HepG2 (cell line): ENCODE measurements around the gene MEGF6. TPM values are rescaled to one million over a fixed set of nuclear protein-coding genes. Genes with fewer than 3 reads are reported as not detected.

Experiments used
- ATAC-seq: fragments of 200-7000 bp; cut with Tn5 transposase; 3 replicates; pipeline ENCODE4 v1.9.1; 2020; ENCODE audit warnings: mild to moderate bottlenecking, moderate library complexity
- BruUV-seq: library from RNA; stranded (reverse); fragments of 400-500 nt; replicated peaks from 2 replicates; lab custom pipeline; 2021; lab: Mats Ljungman, UMichigan
- CTCF ChIA-PET: fragments of 300-600 bp; formaldehyde crosslinking; extraction: SDS; loops from one replicate; lab custom pipeline; 2021; ENCODE audit warnings: low total read pairs, inconsistent platforms, low intra/inter-chr PET ratio; lab: Yijun Ruan, JAX
- POLR2A ChIA-PET: fragments of 350-600 bp; sonication (Branson Sonifier 250); formaldehyde crosslinking; loops from one replicate; lab custom pipeline; 2020; ENCODE audit warnings: antibody characterized with exemption, inconsistent platforms; lab: Yijun Ruan, JAX
- DNase-seq: peaks from one replicate; pipeline ENCODE4 v3.0.0-alpha.2; 2015; ENCODE audit warnings: low spot score
- FAIRE-seq: peaks from 3 replicates; lab custom pipeline; 2011; peaks lifted over from hg19 to GRCh38; lab: Jason Lieb, UNC
- H2AFZ ChIP-seq: one replicate; pipeline ENCODE4 v1.6.1; 2011; ENCODE audit warnings: low read length, inconsistent platforms
- H3K27ac ChIP-seq: fragments of 300-600 bp; 3 replicates; pipeline ENCODE4 v1.8.0; 2011; ENCODE audit warnings: mixed run types, mild to moderate bottlenecking, mixed read lengths, low read length, inconsistent platforms; ENCODE audit not compliant: insufficient read depth; ENCODE audit errors: extremely low read length
- H3K27me3 ChIP-seq, 2 experiments: fragments of 200-600 bp in 1 of 2; 2 replicates in 1 of 2; 3 replicates in 1 of 2; pipeline versions ENCODE4 v1.6.0 to v1.8.0; 2011; ENCODE audit warnings: low read length in 2 of 2, mild to moderate bottlenecking in 2 of 2, moderate library complexity in 2 of 2, inconsistent platforms in 1 of 2; ENCODE audit not compliant: insufficient read depth in 2 of 2, control insufficient read depth in 1 of 2
- H3K36me3 ChIP-seq, 2 experiments: fragments of 200-600 bp in 1 of 2; replicated peaks in 1 of 2; 2 replicates in 1 of 2; 3 replicates in 1 of 2; pipeline versions ENCODE4 v1.5.1 to v1.8.0; 2011; ENCODE audit warnings: low read length in 2 of 2, inconsistent platforms in 1 of 2; ENCODE audit not compliant: insufficient read depth in 2 of 2, control insufficient read depth in 1 of 2
- H3K4me1 ChIP-seq: 2 replicates; pipeline ENCODE4 v1.5.1; 2012; ENCODE audit warnings: low read length, inconsistent platforms; ENCODE audit not compliant: insufficient read depth
- H3K4me2 ChIP-seq: 2 replicates; pipeline ENCODE4 v1.6.0; 2011; ENCODE audit warnings: low read depth, low read length, inconsistent platforms
- H3K4me3 ChIP-seq, 3 experiments: fragments of 200-600 bp in 1 of 3; sonication (generic), shearing (Covaris generic) in 1 of 3; replicated peaks in 1 of 3; 2 replicates each; pipeline ENCODE4 v1.5.1; 2011 to 2016; ENCODE audit warnings: low read length in 3 of 3, inconsistent platforms in 2 of 3, low read depth in 2 of 3, mild to moderate bottlenecking in 2 of 3, control low read depth in 1 of 3, mixed read lengths in 1 of 3; ENCODE audit not compliant: insufficient read depth in 1 of 3
- H3K79me2 ChIP-seq: one replicate; pipeline ENCODE4 v1.6.1; 2011; ENCODE audit warnings: low read length, inconsistent platforms; ENCODE audit not compliant: insufficient read depth
- H3K9ac ChIP-seq: 2 replicates; pipeline ENCODE4 v1.6.0; 2011; ENCODE audit warnings: mild to moderate bottlenecking, low read depth, low read length, inconsistent platforms; ENCODE audit not compliant: insufficient read depth
- H3K9me3 ChIP-seq: 2 replicates; pipeline ENCODE4 v1.5.1; 2012; ENCODE audit warnings: mild to moderate bottlenecking, low read length
- H4K20me1 ChIP-seq: 2 replicates; pipeline ENCODE4 v1.6.0; 2011; ENCODE audit warnings: inconsistent platforms, mild to moderate bottlenecking, low read length, moderate library complexity; ENCODE audit not compliant: insufficient read depth
- ARHGAP35 ChIP-seq: sonication (generic); formaldehyde crosslinking; IDR thresholded peaks from 2 replicates; pipeline ENCODE4 v1.9.0; 2022; ENCODE audit warnings: mild to moderate bottlenecking, inconsistent platforms, moderate library complexity, missing genetic modification reagents, borderline replicate concordance
- CBX2 ChIP-seq, 2 experiments: fragments of 200-600 bp in 1 of 2; sonication (generic); formaldehyde crosslinking in 1 of 2; IDR thresholded peaks; 2 replicates each; pipeline versions ENCODE4 v1.7.0 to v1.8.1; 2018 to 2022; ENCODE audit warnings: low read depth in 2 of 2, low read length in 1 of 2, mild to moderate bottlenecking in 1 of 2, missing genetic modification reagents in 1 of 2
- DPF2 ChIP-seq: sonication (generic); formaldehyde crosslinking; IDR thresholded peaks from 2 replicates; pipeline ENCODE4 v1.4.0; 2020; ENCODE audit warnings: mild to moderate bottlenecking, low read depth, missing genetic modification reagents, borderline replicate concordance
- GABPA ChIP-seq, 2 experiments: IDR thresholded peaks; 2 replicates each; pipeline ENCODE4 v1.6.1; 2011 to 2016; ENCODE audit warnings: low read depth in 2 of 2, low read length in 1 of 2, missing biosample characterization in 1 of 2, missing genetic modification characterization in 1 of 2
- JUN ChIP-seq: sonication (generic); formaldehyde crosslinking; IDR thresholded peaks from 2 replicates; pipeline ENCODE4 v1.4.0; 2020; ENCODE audit warnings: mild to moderate bottlenecking, missing genetic modification reagents
- MTF1 ChIP-seq: sonication (generic); formaldehyde crosslinking; IDR thresholded peaks from 2 replicates; pipeline ENCODE4 v1.5.0; 2020; ENCODE audit warnings: missing genetic modification reagents
- NFE2L2 ChIP-seq: fragments of 150-350 bp; IDR thresholded peaks from 2 replicates; pipeline ENCODE4 v1.6.1; 2014; ENCODE audit warnings: low read length
- NKX3-1 ChIP-seq: sonication (generic); formaldehyde crosslinking; IDR thresholded peaks from 2 replicates; pipeline ENCODE4 v1.5.0; 2020; ENCODE audit warnings: missing genetic modification reagents
- PHF5A ChIP-seq: IDR thresholded peaks from one replicate; pipeline ENCODE4 v1.6.1; 2018; ENCODE audit warnings: low read depth, missing genetic modification reagents; ENCODE audit not compliant: unreplicated experiment
- SOX5 ChIP-seq: IDR thresholded peaks from 2 replicates; pipeline ENCODE4 v1.6.1; 2016; ENCODE audit warnings: borderline replicate concordance
- YEATS4 ChIP-seq: sonication (generic); formaldehyde crosslinking; IDR thresholded peaks from 2 replicates; pipeline ENCODE4 v1.4.0; 2020; ENCODE audit warnings: missing genetic modification reagents, borderline replicate concordance
- ZKSCAN8 ChIP-seq: IDR thresholded peaks from 2 replicates; pipeline ENCODE4 v1.6.1; 2016; ENCODE audit warnings: borderline replicate concordance, missing genetic modification reagents, missing compliant biosample characterization
- ZNF317 ChIP-seq: sonication (generic); formaldehyde crosslinking; IDR thresholded peaks from 2 replicates; pipeline ENCODE4 v1.5.0; 2020; ENCODE audit warnings: mild to moderate bottlenecking, missing genetic modification reagents
- ZNF354B ChIP-seq: sonication (generic); formaldehyde crosslinking; IDR thresholded peaks from 2 replicates; pipeline ENCODE4 v1.8.0; 2022; ENCODE audit warnings: mild to moderate bottlenecking, missing genetic modification reagents
- ZNF766 ChIP-seq: sonication (generic); formaldehyde crosslinking; IDR thresholded peaks from 2 replicates; pipeline ENCODE4 v1.5.0; 2020; ENCODE audit warnings: missing genetic modification reagents, borderline replicate concordance
- WGBS: methylation state at CpG from one replicate; pipeline ENCODE4 v1.1.6; 2017; ENCODE audit warnings: low lambda C conversion rate; 5-methylcytosine and 5-hydroxymethylcytosine counted together
- in situ Hi-C: cut with HindIII; loops from 2 replicates; pipeline ENCODE4 v1.10.0; 2017; ENCODE audit warnings: low pct_unique_long_range_greater_than_20kb; ENCODE audit not compliant: extremely low pct_ligation_motif_present
- intact Hi-C: fragments of 100-400 bp; cut with micrococcal nuclease; formaldehyde crosslinking; loops from one replicate; pipeline ENCODE4 v1.10.0; 2022; ENCODE audit not compliant: unreplicated experiment
- polyA plus RNA-seq, 8 experiments: library from polyadenylated mRNA; depleted of rRNA in 3 of 8; stranded (reverse) in 7 of 8; unstranded in 1 of 8; fragments of >200 nt; fragmentation: Illumina TruSeq in 4 of 8; extraction: Trizol in 4 of 8; gene quantifications; 2 replicates each; pipeline versions ENCODE4 v1.2.1 to v1.2.3, GENCODE V29; 2011 to 2016; ENCODE audit warnings: low read depth in 4 of 8, missing spikeins in 1 of 8, mixed read lengths in 1 of 8; ENCODE audit not compliant: insufficient read depth in 1 of 8
- total RNA-seq, 5 experiments: library from RNA; depleted of rRNA; stranded (reverse); fragments of >200 nt; fragmentation: Illumina TruSeq; extraction: Trizol; gene quantifications; 2 replicates each; pipeline ENCODE4 v1.2.3, GENCODE V29; 2016; ENCODE audit warnings: low read depth in 1 of 5
- TF ChIP-seq, protein P1 (sequence below): sonication (generic); formaldehyde crosslinking; IDR thresholded peaks from 2 replicates; pipeline ENCODE4 v1.8.0; 2022; ENCODE audit warnings: missing genetic modification reagents, mild to moderate bottlenecking, inconsistent platforms, borderline replicate concordance
- TF ChIP-seq, protein P2 (sequence below): sonication (generic); formaldehyde crosslinking; IDR thresholded peaks from 2 replicates; pipeline ENCODE4 v1.5.1; 2020; ENCODE audit warnings: mild to moderate bottlenecking, missing genetic modification reagents, moderate library complexity

The MEGF6 gene
- total and polyA plus RNA-seq, 2 of the 13 experiments (the other 11 are each of a cell fraction or from before 2014, with no cell fraction given), result 1.9 TPM

- CTCF ChIA-PET, result no interaction called here
- TF ChIP-seq ZNF354B, result no peak
- no peak for TF ChIP-seq NFE2L2
- no peak for TF ChIP-seq NKX3-1 (CRISPR knock-in tag)
- TF ChIP-seq, protein P1, sequence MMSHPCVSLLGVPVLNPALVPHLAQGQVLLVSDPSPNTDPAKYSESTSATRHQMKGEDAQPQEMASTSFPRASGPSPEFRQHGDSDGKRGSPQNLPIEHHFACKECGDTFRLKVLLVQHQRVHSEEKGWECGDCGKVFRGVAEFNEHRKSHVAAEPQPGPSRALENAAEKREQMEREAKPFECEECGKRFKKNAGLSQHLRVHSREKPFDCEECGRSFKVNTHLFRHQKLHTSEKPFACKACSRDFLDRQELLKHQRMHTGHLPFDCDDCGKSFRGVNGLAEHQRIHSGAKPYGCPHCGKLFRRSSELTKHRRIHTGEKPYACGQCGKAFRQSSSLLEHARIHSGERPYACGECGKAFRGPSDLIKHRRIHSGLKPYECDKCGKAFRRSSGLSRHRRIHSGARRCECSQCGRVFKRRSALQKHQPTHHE (CRISPR knock-in tag), result no peak
- no peak for TF ChIP-seq PHF5A (CRISPR knock-in tag)
- no peak for TF ChIP-seq GABPA (IDR thresholded peaks at IDR 0.05; ENCODE audit: low read depth, low read length)
- no peak for TF ChIP-seq GABPA (CRISPR knock-in tag; IDR thresholded peaks at IDR 0.05; ENCODE audit: low read depth)
- TF ChIP-seq, protein P2, sequence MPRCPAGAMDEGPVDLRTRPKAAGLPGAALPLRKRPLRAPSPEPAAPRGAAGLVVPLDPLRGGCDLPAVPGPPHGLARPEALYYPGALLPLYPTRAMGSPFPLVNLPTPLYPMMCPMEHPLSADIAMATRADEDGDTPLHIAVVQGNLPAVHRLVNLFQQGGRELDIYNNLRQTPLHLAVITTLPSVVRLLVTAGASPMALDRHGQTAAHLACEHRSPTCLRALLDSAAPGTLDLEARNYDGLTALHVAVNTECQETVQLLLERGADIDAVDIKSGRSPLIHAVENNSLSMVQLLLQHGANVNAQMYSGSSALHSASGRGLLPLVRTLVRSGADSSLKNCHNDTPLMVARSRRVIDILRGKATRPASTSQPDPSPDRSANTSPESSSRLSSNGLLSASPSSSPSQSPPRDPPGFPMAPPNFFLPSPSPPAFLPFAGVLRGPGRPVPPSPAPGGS (CRISPR knock-in tag), result no peak
- TF ChIP-seq DPF2 (CRISPR knock-in tag), result no peak
- no peak for TF ChIP-seq CBX2 (IDR thresholded peaks at IDR 0.05; ENCODE audit: low read depth, low read length)
- TF ChIP-seq CBX2 (CRISPR knock-in tag; IDR thresholded peaks at IDR 0.05; ENCODE audit: low read depth), result no peak
- no peak for TF ChIP-seq ARHGAP35 (CRISPR knock-in tag)
- TF ChIP-seq JUN (CRISPR knock-in tag), result no peak
- no peak for TF ChIP-seq YEATS4 (CRISPR knock-in tag)
- no peak for TF ChIP-seq ZNF317 (CRISPR knock-in tag)
- TF ChIP-seq SOX5 (CRISPR knock-in tag), result no peak
- no peak for TF ChIP-seq ZNF766 (CRISPR knock-in tag)
- TF ChIP-seq ZKSCAN8 (CRISPR knock-in tag), result no peak
- TF ChIP-seq MTF1 (CRISPR knock-in tag), result no peak
- Histone ChIP-seq H3K9ac (no peak overlapping the region), H4K20me1 (no peaks in the 10 kb centered on the region), H3K9me3 (no peaks in the 10 kb centered on the region), H3K4me1 (peaks cover 65% of the 10 kb centered on the region), H3K4me2 (0 out of 2 replicates have a peak overlapping the region, but pooled peaks have one; percentile 15), H3K27ac (no peak overlapping the region), H3K79me2 (no peaks in the 10 kb centered on the region), H2AFZ (no peak overlapping the region), H3K4me3 (no peak overlapping the region), H3K27me3 (peaks cover 0 to 6% of the 10 kb centered on the region in 2 experiments; a peak in 1 of 5 replicates), H3K36me3 (no peaks in the 10 kb centered on the region)
- no TSS peak for BruUV-seq
- 76% methylated on average over 10 of the region's 13 CpGs for WGBS
- in situ Hi-C loops (loop anchor here (5.0 kb wide), 1 partner anchor 40 kb away; no protein-coding TSS in a partner anchor), intact Hi-C loops (no loop called here)
- POLR2A ChIA-PET, result no interaction called here
- DNase-seq, result no peak
- no peak for FAIRE-seq
- ATAC-seq, result no peak
Observed at GRCh38 chr1:3442331-3442730, 169.0 kb downstream of the MEGF6 start.
